Muscle of arm (tissue), 12 donors: Measurements from ENCODE around the gene SMIM41. TPM values are rescaled to one million over a fixed set of nuclear protein-coding genes. Genes with fewer than 3 reads are reported as not detected.

Source experiments
- DNase-seq: peaks from one replicate; pipeline ENCODE4 v3.0.0-alpha.2; 2013
- polyA plus RNA-seq, 12 donors: library from polyadenylated mRNA; unstranded; fragments of 120-200 nt; gene quantifications; one replicate each; pipeline ENCODE4 v1.2.1, GENCODE V29; 2013; ENCODE audit not compliant: insufficient read length in 12 of 12

SMIM41 gene
- polyA plus RNA-seq, 12 donors = 0.19 to 0.44 TPM; not detected in 10

DNA sequence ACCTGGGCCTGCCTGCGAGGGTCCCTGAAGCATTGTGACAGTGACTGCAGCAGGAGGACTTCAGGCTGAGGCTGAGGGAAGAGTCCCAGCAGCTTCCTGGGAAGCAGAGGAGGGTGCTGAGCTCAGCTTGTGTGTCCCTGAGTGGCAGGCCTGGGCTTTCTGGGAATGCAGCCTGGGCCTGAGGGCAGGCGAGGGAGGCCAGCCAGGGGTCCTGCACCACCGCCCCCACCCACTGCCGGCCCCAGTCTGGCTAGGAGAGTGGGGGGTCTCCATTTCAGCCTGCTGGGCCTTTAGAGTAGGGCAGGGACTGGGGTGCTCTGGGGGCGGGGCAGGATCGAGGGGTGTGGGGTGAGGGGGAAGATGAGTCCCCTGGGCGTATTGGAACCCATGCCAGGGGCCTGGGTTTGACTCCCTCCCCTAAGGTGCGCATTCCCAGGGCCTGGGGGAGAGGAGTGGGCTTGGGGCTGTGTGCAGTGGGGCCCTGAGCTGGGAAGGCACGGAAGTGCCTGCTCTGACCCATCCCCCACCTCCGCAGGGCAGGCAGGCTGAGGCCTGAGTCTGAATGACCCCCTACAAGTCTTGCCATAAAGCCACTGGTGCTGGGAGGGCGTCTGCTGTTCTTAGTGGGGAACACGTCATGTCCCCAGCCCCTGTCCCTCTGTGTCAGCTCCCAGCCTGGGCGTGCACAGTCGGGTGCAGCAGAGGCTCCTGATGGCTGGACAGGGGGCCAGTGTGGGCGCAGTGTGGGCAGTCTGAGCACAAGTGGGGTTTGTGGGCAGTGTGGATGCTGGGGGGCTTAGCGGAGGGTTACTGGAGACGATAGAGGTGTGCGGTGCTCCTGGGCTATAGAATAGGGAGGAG, 66.0 kb downstream of the SMIM41 start:
- no peak for DNase-seq

- no peak for DNase-seq
Measured at GRCh38 chr12:52146089-52146821, 66.8 kb downstream of the SMIM41 start.

DNA sequence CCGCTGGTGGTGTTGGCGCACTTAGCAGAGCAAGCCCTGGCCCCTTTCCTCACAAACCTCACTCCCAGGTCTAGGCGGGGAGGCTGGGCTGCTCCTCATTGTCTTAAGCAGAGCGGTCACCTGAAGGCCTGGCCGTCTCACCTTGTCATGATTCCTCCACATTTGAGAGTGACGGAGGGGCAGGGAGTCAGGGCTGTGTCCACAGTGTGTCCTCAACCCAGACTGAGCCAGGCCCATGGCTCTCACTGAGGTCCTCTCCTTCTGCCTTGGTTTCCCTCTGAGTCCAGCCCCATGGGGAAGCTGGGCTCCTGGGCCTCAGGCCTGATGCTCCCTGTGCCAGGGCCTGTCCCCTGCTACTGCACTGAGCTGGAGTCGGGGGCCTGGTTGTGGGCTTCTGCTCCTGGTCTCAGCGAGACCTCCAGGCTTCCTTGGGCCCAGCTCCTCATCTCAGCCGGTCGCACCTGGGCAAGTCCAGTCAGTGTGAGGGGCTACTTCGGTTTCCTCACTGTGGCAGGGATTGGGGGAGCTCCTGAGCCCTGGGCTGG, 67.4 kb downstream of the SMIM41 start:
- no peak for DNase-seq

DNA sequence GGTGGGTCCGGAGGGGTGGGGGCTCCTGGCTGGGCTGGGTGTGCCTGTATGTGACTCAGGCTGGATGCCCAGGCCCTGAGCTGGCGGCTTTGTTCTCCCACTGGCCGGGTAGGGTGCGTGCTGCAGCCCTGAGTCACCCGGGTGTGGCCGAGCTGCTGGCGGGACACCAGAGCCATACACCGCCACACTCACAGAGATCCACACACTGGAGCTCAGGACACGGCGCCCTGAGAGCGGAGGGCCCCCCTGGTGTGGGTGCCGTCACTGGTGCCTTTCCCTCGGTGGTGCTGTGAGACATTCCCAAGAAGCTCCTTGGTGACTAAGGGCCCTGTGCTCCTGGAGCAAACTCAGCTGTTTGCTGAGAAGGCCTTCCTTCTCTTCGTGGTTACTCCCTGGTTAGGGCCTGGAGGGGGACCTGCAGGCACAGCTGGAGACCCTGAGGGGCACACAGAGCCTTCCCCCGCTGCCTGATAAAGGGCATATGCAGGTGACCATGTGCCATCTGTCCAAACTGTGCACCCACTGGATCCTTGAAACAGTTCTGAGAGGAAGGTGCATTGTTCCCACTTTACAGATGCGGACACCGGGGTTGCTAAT, 68.0 kb downstream of the SMIM41 start:
- DNase-seq = peak; percentile 42

- no peak for DNase-seq
Measured at GRCh38 chr12:52147964-52148463, 68.5 kb downstream of the SMIM41 start.

GRCh38 chr12:52148464-52149181, 69.1 kb downstream of the SMIM41 start:
- DNase-seq = no peak

DNA sequence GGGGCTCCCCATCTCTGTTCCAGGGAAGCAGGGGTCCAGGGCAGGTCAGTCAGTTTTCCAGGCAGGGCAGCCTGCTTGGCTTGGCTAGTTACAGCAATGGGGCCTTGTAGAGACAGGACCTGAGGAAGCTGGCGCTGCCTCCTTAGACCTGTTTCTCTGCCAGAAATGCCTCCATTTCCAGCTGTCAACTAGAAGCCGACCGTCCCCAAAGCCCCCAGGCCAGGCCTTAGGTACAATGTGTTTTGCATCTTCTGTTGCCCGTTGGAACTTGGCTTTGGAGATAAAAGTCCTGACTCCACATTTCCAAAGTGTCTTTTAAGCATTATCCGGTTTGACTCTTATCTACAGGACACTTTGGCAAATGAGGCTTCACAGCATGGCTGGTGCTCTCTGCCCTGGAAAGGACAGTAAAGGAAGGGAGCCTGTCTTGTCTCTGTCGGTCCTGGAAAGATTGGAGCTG, 69.7 kb downstream of the SMIM41 start:
- DNase-seq = no peak

- no peak for DNase-seq
Measured at GRCh38 chr12:52149651-52150241, 70.2 kb downstream of the SMIM41 start.

DNA sequence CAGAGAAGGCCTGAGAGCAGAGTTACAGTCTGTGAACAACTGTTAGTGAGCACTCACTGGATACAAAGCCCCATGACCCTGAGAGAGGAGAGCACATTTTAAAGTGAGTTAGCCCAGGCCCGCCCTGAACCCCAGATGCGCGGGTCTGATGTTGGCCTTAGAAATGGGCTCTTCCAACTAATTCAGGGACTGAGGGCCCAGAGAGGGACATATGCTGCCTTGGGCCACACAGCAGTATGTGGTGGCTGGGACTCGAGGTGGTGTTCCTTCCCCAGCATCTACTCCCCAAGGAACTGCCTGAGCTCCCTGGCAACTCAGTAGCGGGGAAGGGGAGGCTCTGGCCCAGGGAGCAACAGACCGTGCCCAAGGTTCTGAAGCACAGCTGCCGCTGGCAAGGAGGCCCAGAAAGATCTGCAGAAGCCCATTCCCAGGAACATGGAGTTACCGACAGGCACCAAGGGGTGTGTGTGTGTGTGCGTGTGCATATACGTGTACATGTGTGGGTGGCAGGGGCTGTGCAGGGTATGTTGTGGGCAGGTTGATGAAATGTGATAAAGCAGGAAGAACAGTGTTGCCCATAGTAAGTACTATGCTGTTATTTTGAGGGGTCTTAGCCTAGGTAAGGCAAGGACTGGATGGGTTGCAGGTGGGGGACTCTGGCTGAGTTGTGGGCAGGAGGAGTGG, 71.8 kb downstream of the SMIM41 start:
- DNase-seq = no peak

DNA sequence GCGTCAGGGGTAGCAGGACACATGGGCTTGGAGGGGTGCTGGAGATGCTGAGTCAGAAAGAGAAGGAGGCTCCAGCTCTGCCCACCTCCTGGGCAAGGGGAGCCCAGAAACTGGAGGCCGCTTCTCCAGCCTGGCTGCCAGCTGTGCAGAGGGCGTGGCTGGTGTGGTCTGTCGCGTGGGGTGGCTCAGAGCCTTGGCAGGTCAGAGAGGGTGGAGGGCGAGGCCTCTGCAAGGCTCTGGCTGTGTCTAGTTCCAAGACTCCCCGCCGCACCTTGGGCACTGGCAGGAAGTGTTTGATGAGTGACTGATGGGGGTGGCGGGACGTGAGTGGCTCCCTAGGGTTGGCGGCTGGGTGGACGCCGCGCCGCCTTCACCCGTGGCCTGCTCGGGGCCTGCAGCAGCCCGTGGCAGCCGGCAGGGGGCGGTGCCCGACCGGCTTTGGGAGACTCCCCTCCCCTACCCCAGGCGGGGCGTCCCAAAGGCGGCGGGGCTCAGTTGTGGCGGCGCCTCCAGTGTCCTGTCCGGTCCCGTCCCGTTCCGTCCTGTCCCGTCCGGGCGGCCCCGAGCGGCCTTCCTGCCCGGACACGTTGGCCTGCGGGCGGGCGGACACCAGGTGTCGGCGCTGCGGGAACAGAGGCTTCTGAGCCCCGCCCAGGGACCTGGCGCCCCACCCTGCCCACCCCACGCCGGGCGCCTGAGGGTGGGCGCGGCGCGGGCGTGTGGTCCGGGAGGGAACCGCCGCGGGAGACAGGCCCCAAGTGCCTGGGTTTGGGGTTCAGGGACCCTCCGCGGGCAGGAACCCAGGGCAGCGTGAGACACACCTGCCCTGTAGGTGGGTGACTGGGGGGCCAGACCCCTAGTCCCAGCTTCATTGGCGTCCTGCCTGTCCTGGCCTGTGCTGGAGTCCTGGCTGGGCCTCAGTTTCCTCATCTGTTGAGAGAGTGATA, 72.6 kb downstream of the SMIM41 start:
- peak; percentile 38 for DNase-seq

GRCh38 chr12:52152905-52153317, 73.4 kb downstream of the SMIM41 start:
- no peak for DNase-seq

GRCh38 chr12:52155048-52155868, 75.8 kb downstream of the SMIM41 start:
- DNase-seq = no peak

DNA sequence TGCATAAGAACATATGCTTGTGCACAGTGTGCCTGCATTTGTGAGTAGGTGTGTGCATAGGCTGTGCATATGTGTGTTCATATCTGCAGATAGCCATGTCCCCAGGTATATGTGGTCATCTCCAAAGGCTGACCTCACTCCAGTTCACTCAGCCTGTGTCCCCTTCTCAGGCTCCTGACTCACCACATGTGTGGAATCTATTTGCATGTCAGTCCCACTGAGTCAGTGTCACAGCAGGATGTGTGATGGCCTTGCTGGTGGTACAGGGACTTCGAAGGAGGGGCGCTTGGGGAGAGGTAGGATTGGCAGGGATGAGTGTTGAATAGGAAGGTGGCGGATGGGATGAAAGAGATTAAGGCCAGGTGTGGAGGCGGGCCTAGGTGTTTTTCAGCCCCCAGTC, 76.8 kb downstream of the SMIM41 start:
- DNase-seq = no peak

GRCh38 chr12:52156757-52157565, 77.5 kb downstream of the SMIM41 start:
- DNase-seq = peak; percentile 69

GRCh38 chr12:52157566-52158150, 78.2 kb downstream of the SMIM41 start:
- no peak for DNase-seq
